ENCODE measurements around the gene TRIM54. TPM values are rescaled to one million over a fixed set of nuclear protein-coding genes. Genes with fewer than 3 reads are reported as not detected.

TRIM54 gene
- total and polyA plus RNA-seq, 2 donors (not counting 3 experiments of a cell fraction or from before 2014, with no cell fraction given), result 0.51 to 1.7 TPM

DNA sequence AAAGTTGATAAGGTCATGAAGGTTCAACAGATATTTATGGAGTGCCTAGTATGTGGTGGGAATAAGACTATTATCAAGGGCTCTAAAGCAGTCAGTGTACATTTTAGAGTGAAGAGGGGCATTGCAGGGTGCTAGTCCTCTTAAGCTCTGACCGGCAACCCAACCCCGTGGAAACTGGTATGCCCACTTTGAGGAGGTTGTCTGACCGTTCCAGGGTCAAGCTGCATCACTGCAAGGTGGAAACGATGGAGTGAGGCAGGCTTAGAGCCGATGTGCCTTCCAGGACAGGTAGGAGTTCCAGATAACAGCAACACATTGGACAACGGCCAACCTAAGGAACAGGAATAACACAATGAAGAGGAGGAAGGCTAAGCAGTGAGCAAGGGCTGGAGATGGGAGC lies 27.4 kb downstream of the TRIM54 start:
- no peaks in the 10 kb centered on the region for H4K20me1 ChIP-seq (replicated peaks; ENCODE audit: control insufficient read depth, extremely low read depth, insufficient read depth, low read length)
- FAIRE-seq (no peak), DNase-seq (ENCODE audit: low read depth, low spot score) (no peak)
- CTCF ChIA-PET, result interaction anchor here (1.6 kb wide), 1 partner anchor 30 kb away, joined by 7 read pairs; no protein-coding TSS in a partner anchor
- intact Hi-C loops (cut with micrococcal nuclease) (no loop called here), dilution Hi-C loops (cut with MboI; ENCODE audit: extremely low pct_ligation_motif_present, low sequenced_read_pairs) (no loop called here)
- no peaks in the 10 kb centered on the region for H3K36me3 ChIP-seq (ENCODE audit: control insufficient read depth in 2 of 2, extremely low read depth in 1 of 2, insufficient read depth in 2 of 2, low read length in 2 of 2)
- H3K9me1 ChIP-seq (replicated peaks; ENCODE audit: control insufficient read depth, extremely low read depth, insufficient read depth, low read length), result no peaks in the 10 kb centered on the region
- H3K27ac ChIP-seq (ENCODE audit: insufficient read depth, low read depth, low read length), result no peak overlapping the region
- no TSS peak for BruUV-seq (replicated peaks)
- POLR2A ChIA-PET, result no interaction called here
- no peaks in the 10 kb centered on the region for H3K79me2 ChIP-seq (ENCODE audit: control insufficient read depth, insufficient read depth, low read length)
- H3K27me3 ChIP-seq (ENCODE audit: control insufficient read depth in 2 of 2, insufficient read depth in 2 of 2, low read length in 2 of 2), result peaks cover 25 to 40% of the 10 kb centered on the region in 2 experiments
- no peak overlapping the region for H3K4me3 ChIP-seq (replicated peaks in 1 of 3; ENCODE audit: insufficient read depth in 1 of 3, low read depth in 1 of 3, low read length in 3 of 3)
- peaks cover 7% of the 10 kb centered on the region for H3K4me1 ChIP-seq (ENCODE audit: control insufficient read depth, extremely low read depth, insufficient read depth, low read length)
- no peak overlapping the region for H3K4me2 ChIP-seq (ENCODE audit: insufficient read depth, low read length)
- no peak overlapping the region for H2AFZ ChIP-seq (ENCODE audit: low read depth, low read length)
- no peaks in the 10 kb centered on the region for H3K9me3 ChIP-seq (replicated peaks; ENCODE audit: control insufficient read depth, insufficient read depth, low read length)
- TF ChIP-seq, protein P1, sequence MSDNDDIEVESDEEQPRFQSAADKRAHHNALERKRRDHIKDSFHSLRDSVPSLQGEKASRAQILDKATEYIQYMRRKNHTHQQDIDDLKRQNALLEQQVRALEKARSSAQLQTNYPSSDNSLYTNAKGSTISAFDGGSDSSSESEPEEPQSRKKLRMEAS (IDR thresholded peaks at IDR 0.05; ENCODE audit: insufficient read depth, insufficient read length), result no peak
- TF ChIP-seq FOS (IDR thresholded peaks at IDR 0.05; ENCODE audit: borderline replicate concordance, insufficient read depth, low read length) (no peak), POLR2AphosphoS5 (IDR thresholded peaks at IDR 0.05; ENCODE audit: insufficient read depth, low read depth, low read length) (no peak), GATA2 (IDR thresholded peaks at IDR 0.05; ENCODE audit: insufficient read depth, insufficient read length, low read depth, low read length) (no peak), MYC (IDR thresholded peaks at IDR 0.05; ENCODE audit: low read depth, low read length) (no peak), EZH2 (IDR thresholded peaks at IDR 0.05; ENCODE audit: borderline replicate concordance, low read depth, low read length, severe bottlenecking) (no peak), POLR2A (IDR thresholded peaks at IDR 0.05; ENCODE audit: low read depth, low read length) (no peak), JUN (IDR thresholded peaks at IDR 0.05; ENCODE audit: borderline replicate concordance, insufficient read depth, insufficient read length, low read depth) (no peak)
- TF ChIP-seq, protein P2, sequence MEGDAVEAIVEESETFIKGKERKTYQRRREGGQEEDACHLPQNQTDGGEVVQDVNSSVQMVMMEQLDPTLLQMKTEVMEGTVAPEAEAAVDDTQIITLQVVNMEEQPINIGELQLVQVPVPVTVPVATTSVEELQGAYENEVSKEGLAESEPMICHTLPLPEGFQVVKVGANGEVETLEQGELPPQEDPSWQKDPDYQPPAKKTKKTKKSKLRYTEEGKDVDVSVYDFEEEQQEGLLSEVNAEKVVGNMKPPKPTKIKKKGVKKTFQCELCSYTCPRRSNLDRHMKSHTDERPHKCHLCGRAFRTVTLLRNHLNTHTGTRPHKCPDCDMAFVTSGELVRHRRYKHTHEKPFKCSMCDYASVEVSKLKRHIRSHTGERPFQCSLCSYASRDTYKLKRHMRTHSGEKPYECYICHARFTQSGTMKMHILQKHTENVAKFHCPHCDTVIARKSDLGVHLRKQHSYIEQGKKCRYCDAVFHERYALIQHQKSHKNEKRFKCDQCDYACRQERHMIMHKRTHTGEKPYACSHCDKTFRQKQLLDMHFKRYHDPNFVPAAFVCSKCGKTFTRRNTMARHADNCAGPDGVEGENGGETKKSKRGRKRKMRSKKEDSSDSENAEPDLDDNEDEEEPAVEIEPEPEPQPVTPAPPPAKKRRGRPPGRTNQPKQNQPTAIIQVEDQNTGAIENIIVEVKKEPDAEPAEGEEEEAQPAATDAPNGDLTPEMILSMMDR (IDR thresholded peaks at IDR 0.05; ENCODE audit: extremely low read depth in 1 of 2, insufficient read depth in 1 of 2, low read depth in 1 of 2, low read length in 2 of 2), result no peak
- no peak overlapping the region for H3K9ac ChIP-seq (replicated peaks; ENCODE audit: extremely low read depth, insufficient read depth, low read length)
